Right atrium auricular region (tissue), 2 donors: ENCODE results near the gene GP1BB. TPM values are rescaled to one million over a fixed set of nuclear protein-coding genes. Genes with fewer than 3 reads are reported as not detected.
A peak's percentile ranks its signal among the peaks of the same experiment; 100 is the strongest.

Source experiments
- DNase-seq: peaks from one replicate; pipeline ENCODE4 v3.0.0-alpha.2; 2019; ENCODE audit warnings: low spot score
- H3K27ac ChIP-seq, 2 donors: fragments of 200-600 bp; sonication (generic); 1 replicate in 1 of 2; 2 replicates in 1 of 2; pipeline ENCODE4 v1.5.1; 2016 to 2019
- H3K27me3 ChIP-seq, 2 donors: fragments of 200-600 bp; sonication (generic); one replicate each; pipeline versions ENCODE4 v1.5.1 to v1.6.0; 2017 to 2019
- H3K36me3 ChIP-seq: fragments of 200-600 bp; sonication (generic); one replicate; pipeline ENCODE4 v1.5.1; 2016
- H3K4me1 ChIP-seq, 2 donors: fragments of 200-600 bp; sonication (generic); one replicate each; pipeline versions ENCODE4 v1.5.1 to v1.6.0; 2017 to 2019
- H3K4me3 ChIP-seq, 2 donors: fragments of 200-600 bp; sonication (generic); 1 replicate in 1 of 2; 2 replicates in 1 of 2; pipeline ENCODE4 v1.5.1; 2017 to 2019; ENCODE audit warnings: mild to moderate bottlenecking in 1 of 2, moderate library complexity in 1 of 2
- H3K9me3 ChIP-seq, 2 donors: fragments of 200-600 bp; sonication (generic); one replicate each; pipeline ENCODE4 v1.5.1; 2019
- CTCF ChIP-seq, 2 donors: fragments of 200-600 bp; sonication (generic); IDR thresholded peaks; one replicate each; pipeline ENCODE4 v1.5.1; 2019; ENCODE audit warnings: antibody characterized with exemption in 2 of 2
- total RNA-seq, 2 donors: library from RNA; depleted of rRNA; stranded (reverse); fragments of >200 nt; gene quantifications; one replicate each; pipeline ENCODE4 v1.1.0, GENCODE V29; 2016

GP1BB gene
- total RNA-seq, 2 donors from 2014 or later, result 25.8 to 34.7 TPM

GRCh38 chr22:19766240-19766510, 42.8 kb downstream of the GP1BB start:
- Histone ChIP-seq H3K4me1 (peaks cover 0 to 31% of the 10 kb centered on the region in 2 donors), H3K9me3 (no peaks in the 10 kb centered on the region), H3K4me3 (peak overlapping the region; percentile 6 to 45), H3K27ac (no peak overlapping the region), H3K36me3 (no peaks in the 10 kb centered on the region), H3K27me3 (peaks cover 23 to 50% of the 10 kb centered on the region in 2 donors)
- no peak for TF ChIP-seq CTCF (IDR thresholded peaks at IDR 0.05)
- no peak for DNase-seq

GRCh38 chr22:19766511-19767426, 43.4 kb downstream of the GP1BB start:
- H3K4me3 ChIP-seq, result peak overlapping the region; percentile 6 to 45
- DNase-seq, result peak; percentile 62
- H3K27ac ChIP-seq, result no peak overlapping the region

GRCh38 chr22:19767427-19768341, 44.3 kb downstream of the GP1BB start:
- Histone ChIP-seq H3K27ac (no peak overlapping the region), H3K27me3 (peaks cover 23 to 42% of the 10 kb centered on the region in 2 donors), H3K36me3 (no peaks in the 10 kb centered on the region), H3K4me3 (peak overlapping the region in 1 of 2 donors; percentile 45), H3K4me1 (peaks cover 0 to 30% of the 10 kb centered on the region in 2 donors), H3K9me3 (no peaks in the 10 kb centered on the region)
- TF ChIP-seq CTCF (IDR thresholded peaks at IDR 0.05), result no peak
- no peak for DNase-seq

More at GRCh38 chr22:19766511-19767426, 43.4 kb downstream of the GP1BB start:
- no peaks in the 10 kb centered on the region for H3K36me3 ChIP-seq
- H3K9me3 ChIP-seq, result no peaks in the 10 kb centered on the region
- TF ChIP-seq CTCF (IDR thresholded peaks at IDR 0.05), result no peak
- peaks cover 0 to 30% of the 10 kb centered on the region in 2 donors for H3K4me1 ChIP-seq
- peaks cover 23 to 47% of the 10 kb centered on the region in 2 donors for H3K27me3 ChIP-seq

- Histone ChIP-seq H3K4me3 (no peak overlapping the region), H3K9me3 (no peaks in the 10 kb centered on the region), H3K27me3 (peaks cover 23 to 32% of the 10 kb centered on the region in 2 donors), H3K27ac (no peak overlapping the region), H3K4me1 (peaks cover 0 to 32% of the 10 kb centered on the region in 2 donors), H3K36me3 (no peaks in the 10 kb centered on the region)
- no peak for TF ChIP-seq CTCF (IDR thresholded peaks at IDR 0.05)
- no peak for DNase-seq
Observed at GRCh38 chr22:19769393-19769715, 46.0 kb downstream of the GP1BB start.

GRCh38 chr22:19770349-19771220, 47.2 kb downstream of the GP1BB start:
- Histone ChIP-seq H3K36me3 (no peaks in the 10 kb centered on the region), H3K4me3 (no peak overlapping the region), H3K27me3 (peaks cover 17 to 25% of the 10 kb centered on the region in 2 donors), H3K9me3 (no peaks in the 10 kb centered on the region), H3K4me1 (peaks cover 0 to 29% of the 10 kb centered on the region in 2 donors), H3K27ac (no peak overlapping the region)
- DNase-seq, result no peak
- TF ChIP-seq CTCF (IDR thresholded peaks at IDR 0.05), result no peak
